GM23338 (cell line): ENCODE measurements around the gene EPC1. TPM values are rescaled to one million over a fixed set of nuclear protein-coding genes. Genes with fewer than 3 reads are reported as not detected.

Source experiments
- ATAC-seq: fragments of 200-7000 bp; cut with Tn5 transposase; 3 replicates; pipeline ENCODE4 v1.9.1; 2020
- DNase-seq: peaks from one replicate; pipeline ENCODE4 v3.0.0-alpha.2; 2015; ENCODE audit warnings: low spot score
- H2AFZ ChIP-seq: fragments of 200-600 bp; sonication (generic); 2 replicates; pipeline ENCODE4 v1.8.0; 2016; ENCODE audit warnings: antibody characterized with exemption, mild to moderate bottlenecking, moderate library complexity
- H3F3A ChIP-seq: fragments of 200-600 bp; sonication (generic); replicated peaks from 2 replicates; pipeline ENCODE4 v1.8.0; 2017; ENCODE audit warnings: antibody characterized with exemption, mixed run types, low read depth
- H3K27ac ChIP-seq: fragments of 200-600 bp; sonication (generic); 2 replicates; pipeline ENCODE4 v1.6.1; 2016; ENCODE audit warnings: low read depth
- H3K27me3 ChIP-seq: fragments of 200-600 bp; sonication (generic); 2 replicates; pipeline ENCODE4 v1.8.0; 2016; ENCODE audit warnings: mild to moderate bottlenecking, mixed run types, moderate library complexity; ENCODE audit not compliant: insufficient read depth
- H3K36me3 ChIP-seq: fragments of 200-600 bp; sonication (generic); 2 replicates; pipeline ENCODE4 v1.8.0; 2016; ENCODE audit warnings: mild to moderate bottlenecking; ENCODE audit not compliant: insufficient read depth
- H3K4me1 ChIP-seq: fragments of 200-600 bp; sonication (generic); 2 replicates; pipeline ENCODE4 v1.8.0; 2016; ENCODE audit warnings: mild to moderate bottlenecking, moderate library complexity; ENCODE audit not compliant: insufficient read depth
- H3K4me2 ChIP-seq: fragments of 200-600 bp; sonication (generic); 2 replicates; pipeline ENCODE4 v1.7.1; 2017; ENCODE audit warnings: mixed run types
- H3K4me3 ChIP-seq: fragments of 200-600 bp; sonication (generic); 2 replicates; pipeline ENCODE4 v1.6.1; 2016; ENCODE audit warnings: mixed run types
- H3K79me2 ChIP-seq: fragments of 200-600 bp; sonication (generic); replicated peaks from 2 replicates; pipeline ENCODE4 v1.8.0; 2017; ENCODE audit warnings: mild to moderate bottlenecking; ENCODE audit not compliant: insufficient read depth
- H3K9me2 ChIP-seq: fragments of 200-600 bp; sonication (generic); 2 replicates; pipeline ENCODE4 v1.8.0; 2017; ENCODE audit not compliant: insufficient read depth
- H4K20me1 ChIP-seq: fragments of 200-600 bp; sonication (generic); replicated peaks from 2 replicates; pipeline ENCODE4 v1.8.0; 2017; ENCODE audit warnings: mild to moderate bottlenecking; ENCODE audit not compliant: insufficient read depth
- H3K27ac Mint-ChIP-seq: 2 replicates; pipeline ENCODE4 v1.8.0; 2020; ENCODE audit warnings: inconsistent platforms, mild to moderate bottlenecking, moderate library complexity, mixed read lengths
- H3K27me3 Mint-ChIP-seq: 3 replicates; pipeline ENCODE4 v1.8.0; 2022; ENCODE audit warnings: low read depth, mild to moderate bottlenecking, moderate library complexity, mixed read lengths, inconsistent platforms; ENCODE audit not compliant: insufficient read depth, poor library complexity
- H3K36me3 Mint-ChIP-seq: 3 replicates; pipeline ENCODE4 v1.8.0; 2021; ENCODE audit warnings: low read depth, mild to moderate bottlenecking, inconsistent platforms, moderate library complexity, mixed read lengths
- H3K4me1 Mint-ChIP-seq: 3 replicates; pipeline ENCODE4 v1.8.0; 2020; ENCODE audit warnings: mild to moderate bottlenecking, inconsistent platforms, mixed read lengths
- H3K4me3 Mint-ChIP-seq: 3 replicates; pipeline ENCODE4 v1.8.0; 2021; ENCODE audit warnings: moderate library complexity, mild to moderate bottlenecking, inconsistent platforms, mixed read lengths
- H3K9me3 Mint-ChIP-seq: 3 replicates; pipeline ENCODE4 v1.8.0; 2020; ENCODE audit warnings: moderate library complexity, mild to moderate bottlenecking, inconsistent platforms, mixed read lengths
- CREB1 ChIP-seq: fragments of 250-450 bp; sonication (Bioruptor Pico); IDR thresholded peaks from 2 replicates; pipeline ENCODE4 v1.5.0; 2020; ENCODE audit warnings: low read depth, mild to moderate bottlenecking, moderate library complexity
- EZH2 ChIP-seq: fragments of 200-600 bp; sonication (generic); IDR thresholded peaks from one replicate; pipeline ENCODE4 v1.8.0; 2017; ENCODE audit warnings: antibody characterized with exemption, mild to moderate bottlenecking, low read depth; ENCODE audit not compliant: unreplicated experiment
- EZH2phosphoT487 ChIP-seq: fragments of 200-600 bp; sonication (generic); IDR thresholded peaks from one replicate; pipeline ENCODE4 v1.8.1; 2018; ENCODE audit warnings: antibody characterized with exemption; ENCODE audit not compliant: unreplicated experiment
- JUNB ChIP-seq: IDR thresholded peaks from one replicate; pipeline ENCODE4 v1.6.1; 2016; ENCODE audit warnings: antibody characterized with exemption; ENCODE audit not compliant: unreplicated experiment
- NANOG ChIP-seq: IDR thresholded peaks from 2 replicates; pipeline ENCODE4 v1.6.1; 2016; ENCODE audit warnings: antibody characterized with exemption, borderline replicate concordance
- POLR2AphosphoS5 ChIP-seq: IDR thresholded peaks from 2 replicates; pipeline ENCODE4 v1.6.1; 2016; ENCODE audit warnings: antibody characterized with exemption, low read depth
- STAT1 ChIP-seq: IDR thresholded peaks from one replicate; pipeline ENCODE4 v1.6.1; 2016; ENCODE audit warnings: antibody characterized with exemption; ENCODE audit not compliant: unreplicated experiment
- ZNF114 ChIP-seq: fragments of 250-450 bp; sonication (Bioruptor Pico); IDR thresholded peaks from 2 replicates; pipeline ENCODE4 v1.5.0; 2020; ENCODE audit warnings: mild to moderate bottlenecking, moderate library complexity
- ZNF331 ChIP-seq: fragments of 250-450 bp; sonication (Bioruptor Pico); IDR thresholded peaks from 2 replicates; pipeline ENCODE4 v1.5.0; 2020; ENCODE audit warnings: low read depth, mild to moderate bottlenecking, moderate library complexity
- polyA plus RNA-seq: library from polyadenylated mRNA; unstranded; fragments of >200 nt; fragmentation: Nextera tagmentation; extraction: Ambion mirVana; gene quantifications from 2 replicates; pipeline ENCODE4 v1.2.1, GENCODE V29; 2016
- total RNA-seq: library from RNA; depleted of rRNA; stranded (reverse); fragments of >200 nt; shearing (Covaris generic); gene quantifications from 2 replicates; pipeline ENCODE4 v1.2.3, GENCODE V29; 2014
- TF ChIP-seq, protein P1 (sequence below), 2 experiments: fragments of 200-600 bp in 1 of 2; sonication (generic) in 1 of 2; conservative IDR thresholded peaks; 2 replicates each; pipeline versions ENCODE4 v1.5.1 to v1.6.1; 2016 to 2017; ENCODE audit warnings: antibody characterized with exemption in 2 of 2, low read depth in 2 of 2, mild to moderate bottlenecking in 2 of 2, moderate library complexity in 1 of 2
- TF ChIP-seq, protein P2 (sequence below): IDR thresholded peaks from 2 replicates; pipeline ENCODE4 v1.6.1; 2016; ENCODE audit warnings: antibody characterized with exemption
- TF ChIP-seq, protein P3 (sequence below): fragments of 250-450 bp; sonication (Bioruptor Pico); IDR thresholded peaks from 2 replicates; pipeline ENCODE4 v1.5.0; 2020; ENCODE audit warnings: mild to moderate bottlenecking, moderate library complexity
- TF ChIP-seq, protein P4 (sequence below): IDR thresholded peaks from one replicate; pipeline ENCODE4 v1.6.1; 2018; ENCODE audit warnings: antibody characterized with exemption; ENCODE audit not compliant: unreplicated experiment

EPC1 gene
- total and polyA plus RNA-seq, 2 experiments from 2014 or later = 24.1 to 25.9 TPM

DNA sequence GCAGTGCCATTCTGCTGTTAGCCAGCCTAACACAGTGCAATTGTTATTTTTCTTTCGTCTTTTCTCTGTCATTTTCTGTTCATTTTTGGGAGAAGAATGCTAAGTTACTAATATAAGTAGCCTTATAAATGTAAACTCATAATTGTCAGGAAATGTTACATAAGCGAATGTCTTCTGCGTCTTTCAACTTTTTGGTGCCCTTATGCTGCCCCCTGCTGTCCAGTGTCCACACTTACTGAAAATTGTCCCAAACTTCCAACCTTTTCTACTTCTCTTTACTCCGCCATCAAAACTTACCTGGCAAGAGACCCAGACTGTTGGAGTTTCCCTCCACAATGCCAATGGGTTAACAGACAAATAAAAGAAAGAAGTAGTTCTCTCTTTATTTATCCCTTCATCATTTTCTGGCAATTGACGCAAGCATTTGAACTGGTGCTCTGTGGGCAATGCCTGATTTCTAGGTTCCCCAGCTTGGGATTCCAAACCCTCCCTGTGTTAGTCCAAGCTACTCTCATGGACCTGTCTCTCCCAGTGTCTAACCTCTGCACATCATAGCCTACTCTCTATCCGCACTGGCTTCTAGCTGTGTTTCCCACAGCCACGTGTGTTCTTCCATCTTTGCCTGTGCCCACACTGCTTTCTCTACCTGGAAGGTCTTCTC lies 21.0 kb upstream of the EPC1 start (continued):
- TF ChIP-seq, protein P1, sequence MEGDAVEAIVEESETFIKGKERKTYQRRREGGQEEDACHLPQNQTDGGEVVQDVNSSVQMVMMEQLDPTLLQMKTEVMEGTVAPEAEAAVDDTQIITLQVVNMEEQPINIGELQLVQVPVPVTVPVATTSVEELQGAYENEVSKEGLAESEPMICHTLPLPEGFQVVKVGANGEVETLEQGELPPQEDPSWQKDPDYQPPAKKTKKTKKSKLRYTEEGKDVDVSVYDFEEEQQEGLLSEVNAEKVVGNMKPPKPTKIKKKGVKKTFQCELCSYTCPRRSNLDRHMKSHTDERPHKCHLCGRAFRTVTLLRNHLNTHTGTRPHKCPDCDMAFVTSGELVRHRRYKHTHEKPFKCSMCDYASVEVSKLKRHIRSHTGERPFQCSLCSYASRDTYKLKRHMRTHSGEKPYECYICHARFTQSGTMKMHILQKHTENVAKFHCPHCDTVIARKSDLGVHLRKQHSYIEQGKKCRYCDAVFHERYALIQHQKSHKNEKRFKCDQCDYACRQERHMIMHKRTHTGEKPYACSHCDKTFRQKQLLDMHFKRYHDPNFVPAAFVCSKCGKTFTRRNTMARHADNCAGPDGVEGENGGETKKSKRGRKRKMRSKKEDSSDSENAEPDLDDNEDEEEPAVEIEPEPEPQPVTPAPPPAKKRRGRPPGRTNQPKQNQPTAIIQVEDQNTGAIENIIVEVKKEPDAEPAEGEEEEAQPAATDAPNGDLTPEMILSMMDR (conservative IDR thresholded peaks at IDR 0.05; ENCODE audit: low read depth in 2 of 2) = peak; percentile 77 to 85

DNA sequence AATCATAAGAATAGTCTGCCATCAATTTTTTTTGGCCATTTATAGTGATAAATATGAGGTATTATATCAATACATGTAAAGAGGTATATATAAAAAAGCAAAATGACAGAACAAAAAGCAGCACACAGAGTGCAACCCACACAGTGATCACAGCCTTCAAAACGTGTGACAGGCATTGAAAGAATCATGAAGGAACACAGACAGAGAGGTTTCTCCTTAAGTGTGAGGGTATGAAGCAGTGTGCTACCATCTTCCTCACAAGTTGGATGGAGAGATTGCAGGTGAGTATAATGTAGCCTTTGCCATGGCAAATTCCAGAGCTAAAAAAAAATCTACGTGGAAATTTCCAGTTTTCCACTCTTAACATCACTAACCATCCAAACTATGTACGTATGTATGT lies 19.6 kb upstream of the EPC1 start:
- H3K27ac ChIP-seq = no peak overlapping the region
- no peak for DNase-seq
- H3K79me2 ChIP-seq = peaks cover 31% of the 10 kb centered on the region
- TF ChIP-seq, protein P2, sequence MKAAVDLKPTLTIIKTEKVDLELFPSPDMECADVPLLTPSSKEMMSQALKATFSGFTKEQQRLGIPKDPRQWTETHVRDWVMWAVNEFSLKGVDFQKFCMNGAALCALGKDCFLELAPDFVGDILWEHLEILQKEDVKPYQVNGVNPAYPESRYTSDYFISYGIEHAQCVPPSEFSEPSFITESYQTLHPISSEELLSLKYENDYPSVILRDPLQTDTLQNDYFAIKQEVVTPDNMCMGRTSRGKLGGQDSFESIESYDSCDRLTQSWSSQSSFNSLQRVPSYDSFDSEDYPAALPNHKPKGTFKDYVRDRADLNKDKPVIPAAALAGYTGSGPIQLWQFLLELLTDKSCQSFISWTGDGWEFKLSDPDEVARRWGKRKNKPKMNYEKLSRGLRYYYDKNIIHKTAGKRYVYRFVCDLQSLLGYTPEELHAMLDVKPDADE = no peak
- TF ChIP-seq JUNB = no peak
- TF ChIP-seq EZH2phosphoT487 = no peak
- no peak for TF ChIP-seq ZNF114 (CRISPR knock-in tag)
- TF ChIP-seq EZH2 = no peak
- TF ChIP-seq, protein P3, sequence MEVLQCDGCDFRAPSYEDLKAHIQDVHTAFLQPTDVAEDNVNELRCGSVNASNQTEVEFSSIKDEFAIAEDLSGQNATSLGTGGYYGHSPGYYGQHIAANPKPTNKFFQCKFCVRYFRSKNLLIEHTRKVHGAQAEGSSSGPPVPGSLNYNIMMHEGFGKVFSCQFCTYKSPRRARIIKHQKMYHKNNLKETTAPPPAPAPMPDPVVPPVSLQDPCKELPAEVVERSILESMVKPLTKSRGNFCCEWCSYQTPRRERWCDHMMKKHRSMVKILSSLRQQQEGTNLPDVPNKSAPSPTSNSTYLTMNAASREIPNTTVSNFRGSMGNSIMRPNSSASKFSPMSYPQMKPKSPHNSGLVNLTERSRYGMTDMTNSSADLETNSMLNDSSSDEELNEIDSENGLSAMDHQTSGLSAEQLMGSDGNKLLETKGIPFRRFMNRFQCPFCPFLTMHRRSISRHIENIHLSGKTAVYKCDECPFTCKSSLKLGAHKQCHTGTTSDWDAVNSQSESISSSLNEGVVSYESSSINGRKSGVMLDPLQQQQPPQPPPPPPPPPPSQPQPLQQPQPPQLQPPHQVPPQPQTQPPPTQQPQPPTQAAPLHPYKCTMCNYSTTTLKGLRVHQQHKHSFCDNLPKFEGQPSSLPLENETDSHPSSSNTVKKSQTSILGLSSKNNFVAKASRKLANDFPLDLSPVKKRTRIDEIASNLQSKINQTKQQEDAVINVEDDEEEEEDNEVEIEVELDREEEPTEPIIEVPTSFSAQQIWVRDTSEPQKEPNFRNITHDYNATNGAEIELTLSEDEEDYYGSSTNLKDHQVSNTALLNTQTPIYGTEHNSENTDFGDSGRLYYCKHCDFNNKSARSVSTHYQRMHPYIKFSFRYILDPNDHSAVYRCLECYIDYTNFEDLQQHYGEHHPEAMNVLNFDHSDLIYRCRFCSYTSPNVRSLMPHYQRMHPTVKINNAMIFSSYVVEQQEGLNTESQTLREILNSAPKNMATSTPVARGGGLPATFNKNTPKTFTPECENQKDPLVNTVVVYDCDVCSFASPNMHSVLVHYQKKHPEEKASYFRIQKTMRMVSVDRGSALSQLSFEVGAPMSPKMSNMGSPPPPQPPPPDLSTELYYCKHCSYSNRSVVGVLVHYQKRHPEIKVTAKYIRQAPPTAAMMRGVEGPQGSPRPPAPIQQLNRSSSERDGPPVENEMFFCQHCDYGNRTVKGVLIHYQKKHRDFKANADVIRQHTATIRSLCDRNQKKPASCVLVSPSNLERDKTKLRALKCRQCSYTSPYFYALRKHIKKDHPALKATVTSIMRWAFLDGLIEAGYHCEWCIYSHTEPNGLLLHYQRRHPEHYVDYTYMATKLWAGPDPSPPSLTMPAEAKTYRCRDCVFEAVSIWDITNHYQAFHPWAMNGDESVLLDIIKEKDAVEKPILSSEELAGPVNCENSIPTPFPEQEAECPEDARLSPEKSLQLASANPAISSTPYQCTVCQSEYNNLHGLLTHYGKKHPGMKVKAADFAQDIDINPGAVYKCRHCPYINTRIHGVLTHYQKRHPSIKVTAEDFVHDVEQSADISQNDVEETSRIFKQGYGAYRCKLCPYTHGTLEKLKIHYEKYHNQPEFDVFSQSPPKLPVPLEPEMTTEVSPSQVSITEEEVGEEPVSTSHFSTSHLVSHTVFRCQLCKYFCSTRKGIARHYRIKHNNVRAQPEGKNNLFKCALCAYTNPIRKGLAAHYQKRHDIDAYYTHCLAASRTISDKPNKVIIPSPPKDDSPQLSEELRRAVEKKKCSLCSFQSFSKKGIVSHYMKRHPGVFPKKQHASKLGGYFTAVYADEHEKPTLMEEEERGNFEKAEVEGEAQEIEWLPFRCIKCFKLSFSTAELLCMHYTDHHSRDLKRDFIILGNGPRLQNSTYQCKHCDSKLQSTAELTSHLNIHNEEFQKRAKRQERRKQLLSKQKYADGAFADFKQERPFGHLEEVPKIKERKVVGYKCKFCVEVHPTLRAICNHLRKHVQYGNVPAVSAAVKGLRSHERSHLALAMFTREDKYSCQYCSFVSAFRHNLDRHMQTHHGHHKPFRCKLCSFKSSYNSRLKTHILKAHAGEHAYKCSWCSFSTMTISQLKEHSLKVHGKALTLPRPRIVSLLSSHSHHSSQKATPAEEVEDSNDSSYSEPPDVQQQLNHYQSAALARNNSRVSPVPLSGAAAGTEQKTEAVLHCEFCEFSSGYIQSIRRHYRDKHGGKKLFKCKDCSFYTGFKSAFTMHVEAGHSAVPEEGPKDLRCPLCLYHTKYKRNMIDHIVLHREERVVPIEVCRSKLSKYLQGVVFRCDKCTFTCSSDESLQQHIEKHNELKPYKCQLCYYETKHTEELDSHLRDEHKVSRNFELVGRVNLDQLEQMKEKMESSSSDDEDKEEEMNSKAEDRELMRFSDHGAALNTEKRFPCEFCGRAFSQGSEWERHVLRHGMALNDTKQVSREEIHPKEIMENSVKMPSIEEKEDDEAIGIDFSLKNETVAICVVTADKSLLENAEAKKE (CRISPR knock-in tag) = no peak
- TF ChIP-seq, protein P4, sequence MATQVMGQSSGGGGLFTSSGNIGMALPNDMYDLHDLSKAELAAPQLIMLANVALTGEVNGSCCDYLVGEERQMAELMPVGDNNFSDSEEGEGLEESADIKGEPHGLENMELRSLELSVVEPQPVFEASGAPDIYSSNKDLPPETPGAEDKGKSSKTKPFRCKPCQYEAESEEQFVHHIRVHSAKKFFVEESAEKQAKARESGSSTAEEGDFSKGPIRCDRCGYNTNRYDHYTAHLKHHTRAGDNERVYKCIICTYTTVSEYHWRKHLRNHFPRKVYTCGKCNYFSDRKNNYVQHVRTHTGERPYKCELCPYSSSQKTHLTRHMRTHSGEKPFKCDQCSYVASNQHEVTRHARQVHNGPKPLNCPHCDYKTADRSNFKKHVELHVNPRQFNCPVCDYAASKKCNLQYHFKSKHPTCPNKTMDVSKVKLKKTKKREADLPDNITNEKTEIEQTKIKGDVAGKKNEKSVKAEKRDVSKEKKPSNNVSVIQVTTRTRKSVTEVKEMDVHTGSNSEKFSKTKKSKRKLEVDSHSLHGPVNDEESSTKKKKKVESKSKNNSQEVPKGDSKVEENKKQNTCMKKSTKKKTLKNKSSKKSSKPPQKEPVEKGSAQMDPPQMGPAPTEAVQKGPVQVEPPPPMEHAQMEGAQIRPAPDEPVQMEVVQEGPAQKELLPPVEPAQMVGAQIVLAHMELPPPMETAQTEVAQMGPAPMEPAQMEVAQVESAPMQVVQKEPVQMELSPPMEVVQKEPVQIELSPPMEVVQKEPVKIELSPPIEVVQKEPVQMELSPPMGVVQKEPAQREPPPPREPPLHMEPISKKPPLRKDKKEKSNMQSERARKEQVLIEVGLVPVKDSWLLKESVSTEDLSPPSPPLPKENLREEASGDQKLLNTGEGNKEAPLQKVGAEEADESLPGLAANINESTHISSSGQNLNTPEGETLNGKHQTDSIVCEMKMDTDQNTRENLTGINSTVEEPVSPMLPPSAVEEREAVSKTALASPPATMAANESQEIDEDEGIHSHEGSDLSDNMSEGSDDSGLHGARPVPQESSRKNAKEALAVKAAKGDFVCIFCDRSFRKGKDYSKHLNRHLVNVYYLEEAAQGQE = no peak
- TF ChIP-seq CREB1 (CRISPR knock-in tag) = no peak
- no peak for TF ChIP-seq POLR2AphosphoS5
- no peak for TF ChIP-seq STAT1
- no peak for TF ChIP-seq NANOG
- no peak for TF ChIP-seq ZNF331 (CRISPR knock-in tag)

More for the DNA sequence above, 19.6 kb upstream of the EPC1 start:
- Histone ChIP-seq H4K20me1 (no peaks in the 10 kb centered on the region), H3F3A (no peaks in the 10 kb centered on the region), H3K36me3 (no peaks in the 10 kb centered on the region), H3K4me2 (no peak overlapping the region), H3K9me2 (no peaks in the 10 kb centered on the region), H3K4me3 (no peak overlapping the region), H3K27me3 (no peaks in the 10 kb centered on the region), H2AFZ (no peak overlapping the region), H3K4me1 (peaks cover 11% of the 10 kb centered on the region)
- H3K27ac Mint-ChIP-seq = no peak overlapping the region
- H3K9me3 Mint-ChIP-seq = no peaks in the 10 kb centered on the region
- no peaks in the 10 kb centered on the region for H3K27me3 Mint-ChIP-seq
- no peaks in the 10 kb centered on the region for H3K36me3 Mint-ChIP-seq
- peaks cover 19% of the 10 kb centered on the region for H3K4me1 Mint-ChIP-seq
- no peak for ATAC-seq
- H3K4me3 Mint-ChIP-seq = no peak overlapping the region
